Eye (tissue), 1 donor: ENCODE measurements around the gene LSM2.
A peak's percentile ranks its signal among the peaks of the same experiment; 100 is the strongest.

ENCODE experiments used
- DNase-seq: peaks from one replicate; pipeline ENCODE4 v3.0.0-alpha.2; 2015

Gene LSM2

DNA sequence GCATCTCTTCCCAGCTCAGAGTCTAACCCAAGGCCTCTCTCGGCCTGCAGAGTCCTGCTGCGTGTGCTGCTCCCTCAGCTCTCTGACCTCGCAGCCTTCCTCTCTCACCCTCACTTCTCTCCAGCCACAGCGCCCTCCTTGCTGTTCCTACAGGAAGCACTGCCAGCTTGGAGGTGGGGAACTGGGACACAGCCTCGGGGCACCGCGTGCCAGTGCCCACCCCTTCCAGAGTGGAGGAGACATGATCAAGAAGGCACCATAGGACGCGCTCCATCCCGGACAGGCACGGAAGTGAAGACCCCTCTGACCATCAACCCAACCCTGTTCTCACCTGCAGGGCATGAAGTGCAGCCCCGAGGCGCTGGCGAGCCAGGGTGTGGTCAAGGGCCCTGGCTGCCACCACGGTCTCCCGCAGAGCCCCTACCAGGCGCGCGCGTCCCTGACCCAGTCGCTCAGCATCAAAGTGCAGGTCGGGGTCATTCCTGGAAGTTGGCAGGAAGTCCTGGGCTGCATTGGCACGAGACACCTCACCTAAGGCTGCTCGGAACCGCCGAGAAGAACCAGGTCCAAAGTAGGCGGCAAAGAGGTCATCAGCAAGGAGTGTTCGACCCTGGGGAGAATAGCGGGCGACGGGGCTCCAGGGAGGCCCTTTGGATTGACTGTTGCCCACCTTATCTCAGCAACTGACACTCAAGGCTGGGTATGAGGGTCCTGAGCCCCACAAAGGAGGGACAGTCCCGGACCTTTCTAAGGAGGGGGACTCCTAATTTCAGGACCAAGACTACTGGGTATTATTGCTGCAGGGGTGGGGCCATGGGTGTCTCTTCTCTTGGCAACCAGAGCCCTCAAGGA lies 30.9 kb downstream of the LSM2 start:
- no peak for DNase-seq

DNA sequence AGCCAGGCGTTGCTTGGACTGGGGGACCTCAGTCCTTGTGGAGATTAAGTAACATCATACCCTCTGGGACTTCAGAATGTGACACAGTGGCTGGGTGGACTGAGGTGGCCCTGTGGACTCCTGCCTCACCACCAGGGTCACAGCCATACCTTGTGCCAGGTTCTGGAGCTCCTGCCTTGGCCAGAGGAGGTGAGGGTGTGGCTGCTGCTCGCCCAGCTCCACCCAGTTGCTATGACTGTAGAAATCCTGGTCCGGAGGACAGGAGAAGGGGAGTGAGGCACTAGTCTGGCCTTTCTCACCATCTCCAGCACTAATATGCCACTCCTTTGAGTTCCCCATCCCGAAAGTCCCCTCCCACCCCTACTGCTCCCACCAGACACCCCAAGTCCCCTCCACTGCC lies 31.6 kb downstream of the LSM2 start:
- no peak for DNase-seq

DNA sequence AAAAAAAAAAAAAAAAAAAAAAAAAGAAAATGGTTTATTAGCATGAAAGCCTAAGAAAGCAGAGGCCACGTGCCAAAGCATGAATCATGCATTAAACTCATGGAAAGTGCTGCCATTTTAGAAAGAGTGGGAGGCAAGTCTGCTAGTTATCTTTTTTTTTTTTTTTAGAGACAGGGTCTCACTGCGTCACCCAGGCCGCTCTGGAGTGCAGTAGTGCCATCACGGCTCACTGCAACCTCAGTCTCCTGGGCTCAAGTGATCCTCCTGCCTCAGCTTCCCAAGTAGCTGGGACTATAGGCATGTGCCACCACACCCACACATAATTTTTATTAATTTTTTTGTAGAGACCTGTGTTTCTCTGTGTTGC lies 34.8 kb downstream of the LSM2 start:
- no peak for DNase-seq

DNA sequence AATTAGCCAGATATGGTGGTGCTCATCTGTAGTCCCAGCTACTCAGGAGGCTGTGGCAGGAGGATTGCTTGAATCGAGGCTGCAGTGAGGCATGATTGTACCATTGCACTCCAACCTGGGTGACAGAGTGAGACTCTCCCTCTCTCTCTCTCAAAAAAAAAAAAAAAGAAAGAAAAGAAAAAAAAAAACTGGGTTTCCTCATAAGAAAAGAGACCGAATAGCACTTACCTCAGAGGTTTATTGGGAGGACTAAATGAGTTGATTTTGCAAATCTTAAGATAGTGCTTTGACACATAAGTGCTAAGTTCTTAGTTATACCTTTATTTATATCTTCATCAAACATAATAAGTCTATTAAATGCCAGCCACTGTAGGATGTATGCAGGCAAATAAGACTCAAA lies 35.9 kb downstream of the LSM2 start:
- DNase-seq, result no peak

DNA sequence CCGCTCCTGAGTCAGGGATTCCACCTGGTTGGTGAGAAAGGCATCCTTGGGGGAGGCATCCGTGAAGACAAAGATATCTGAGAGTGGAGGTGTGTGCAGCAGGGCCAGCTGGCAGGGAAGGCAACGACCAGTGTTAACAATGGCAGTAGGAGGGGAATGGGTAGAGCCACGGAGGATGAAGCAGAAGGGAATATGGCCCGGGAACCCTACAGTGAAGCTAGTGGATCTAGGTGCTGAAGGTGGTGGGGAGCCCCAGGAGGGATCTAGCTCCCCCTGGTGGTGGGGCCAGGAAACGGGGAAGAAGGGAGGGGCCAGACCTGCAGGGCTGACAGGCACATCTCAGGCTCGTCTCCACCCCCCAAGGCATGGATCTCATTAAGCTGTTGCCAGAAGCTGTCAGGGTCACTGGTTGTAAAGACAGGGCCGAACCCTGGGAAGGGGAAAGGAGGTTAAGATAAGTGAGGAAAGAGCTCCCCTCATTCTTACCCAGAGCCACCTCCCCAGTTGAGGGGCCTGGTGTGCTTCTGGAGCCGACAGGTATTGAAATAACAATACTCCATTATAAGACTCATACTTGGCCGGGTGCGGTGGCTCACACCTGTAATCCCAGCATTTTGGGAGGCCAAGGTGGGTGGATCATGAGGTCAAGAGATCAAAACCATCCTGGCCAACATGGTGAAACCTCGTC lies 36.9 kb downstream of the LSM2 start:
- DNase-seq, result peak; percentile 37

DNA sequence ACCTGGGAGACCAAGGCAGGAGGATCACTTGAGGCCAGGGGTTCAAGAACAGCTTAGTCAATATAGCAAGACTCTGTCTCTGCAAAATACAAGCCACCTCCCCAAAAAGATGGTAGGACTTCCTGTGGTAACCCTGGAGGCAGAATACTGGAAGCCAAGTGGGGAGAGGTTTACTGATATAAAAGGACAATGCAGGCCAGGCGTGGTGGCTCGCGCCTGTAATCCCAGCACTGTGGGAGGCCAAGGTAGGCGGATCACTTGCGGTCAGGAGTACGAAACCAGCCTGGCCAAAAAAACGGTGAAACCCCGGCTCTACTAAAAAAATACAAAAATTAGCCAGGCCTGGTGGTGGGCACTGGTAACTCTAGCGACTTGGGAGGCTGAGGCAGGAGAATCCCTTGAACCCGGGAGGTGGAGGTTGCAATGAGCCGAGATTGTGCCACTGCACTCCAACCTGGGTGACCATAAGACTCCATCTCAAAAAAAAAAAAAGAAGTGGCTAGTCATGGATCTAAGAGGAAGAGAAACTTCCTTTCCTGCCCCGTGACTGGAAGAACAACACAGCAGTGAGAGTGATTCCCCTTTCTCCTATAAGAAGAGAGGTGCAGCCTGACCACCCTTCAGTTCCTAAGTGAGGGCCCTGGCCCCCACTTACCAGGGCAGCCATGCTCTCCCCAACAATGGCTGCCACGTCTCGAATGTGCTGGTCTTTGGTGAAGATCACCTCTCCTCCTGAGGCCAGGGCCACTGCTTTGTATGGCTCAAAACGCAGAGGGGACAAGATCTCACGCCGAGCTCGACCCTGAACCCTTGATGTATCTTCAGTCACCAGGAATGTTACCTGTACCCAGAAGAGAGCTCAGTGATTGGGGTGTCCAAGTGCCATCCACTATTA lies 38.2 kb downstream of the LSM2 start:
- DNase-seq, result no peak

DNA sequence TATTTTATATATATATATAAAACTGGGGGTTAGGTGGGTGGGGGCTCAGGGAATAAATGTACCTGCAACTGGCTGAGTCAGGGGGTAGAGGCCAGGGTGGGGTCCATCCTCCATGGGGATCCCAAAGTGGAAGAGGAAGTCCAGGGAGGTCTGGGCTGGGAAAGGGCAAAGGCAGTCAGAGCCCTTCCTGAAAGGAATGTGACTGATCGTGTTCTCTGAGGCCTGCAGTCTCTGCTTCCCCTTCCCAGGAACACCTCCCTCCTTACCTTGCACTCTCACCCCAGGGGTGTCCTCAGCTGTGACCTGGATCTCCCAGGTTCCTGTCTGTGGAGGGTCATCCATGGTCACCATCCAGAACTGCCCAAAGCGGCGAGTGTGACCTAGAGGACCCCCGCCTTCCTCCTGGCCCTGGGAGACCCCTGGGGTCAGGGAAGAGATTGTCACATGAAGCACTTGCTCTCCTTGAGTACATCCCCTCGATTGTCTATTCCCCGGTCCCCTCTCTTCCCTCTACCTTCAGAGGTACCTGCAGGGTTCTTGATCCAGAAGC lies 39.6 kb downstream of the LSM2 start:
- no peak for DNase-seq

DNA sequence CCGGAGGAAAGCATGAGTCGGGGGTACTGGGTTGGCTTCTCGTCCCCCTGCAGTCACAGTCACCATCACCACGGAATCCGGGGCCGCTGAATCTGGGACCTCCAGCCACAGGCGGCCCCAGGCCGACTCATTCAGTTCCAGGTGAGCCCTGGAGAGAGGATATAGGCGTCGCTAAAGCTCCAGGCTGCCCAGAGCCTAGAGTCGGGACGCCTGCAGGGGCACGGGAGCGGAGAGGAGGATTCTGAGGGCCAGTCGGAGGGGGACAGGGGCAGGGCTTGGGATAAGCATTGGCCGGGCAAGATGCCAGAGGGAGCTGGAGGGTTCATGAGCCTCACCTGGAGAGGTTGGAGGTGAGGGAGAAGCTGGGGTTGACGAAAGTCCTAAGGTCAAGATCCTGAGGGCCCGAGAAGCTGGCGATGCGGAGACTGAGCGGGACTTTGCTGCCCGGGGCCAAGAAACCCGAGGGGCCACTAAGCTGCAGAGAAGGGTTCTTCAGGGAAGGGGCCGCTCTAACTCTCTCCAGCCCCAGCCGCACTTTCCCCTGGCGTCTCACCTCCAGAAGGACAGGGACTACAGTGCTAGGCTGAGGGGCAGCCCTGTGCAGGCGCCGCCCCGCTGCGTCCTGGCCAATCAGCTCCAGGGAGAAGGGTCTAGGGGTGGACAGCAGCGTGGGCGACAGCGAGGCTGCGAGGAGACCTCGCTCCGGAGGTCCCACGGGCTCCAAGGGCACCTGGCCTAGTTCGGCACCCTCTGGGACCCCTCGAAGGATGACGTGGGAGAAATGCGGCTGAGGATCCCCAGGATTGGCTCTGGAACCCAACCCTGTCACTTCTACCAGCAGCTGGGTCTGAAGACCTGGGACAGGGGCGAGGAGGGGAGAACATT lies 40.6 kb downstream of the LSM2 start:
- DNase-seq, result peak; percentile 65

DNA sequence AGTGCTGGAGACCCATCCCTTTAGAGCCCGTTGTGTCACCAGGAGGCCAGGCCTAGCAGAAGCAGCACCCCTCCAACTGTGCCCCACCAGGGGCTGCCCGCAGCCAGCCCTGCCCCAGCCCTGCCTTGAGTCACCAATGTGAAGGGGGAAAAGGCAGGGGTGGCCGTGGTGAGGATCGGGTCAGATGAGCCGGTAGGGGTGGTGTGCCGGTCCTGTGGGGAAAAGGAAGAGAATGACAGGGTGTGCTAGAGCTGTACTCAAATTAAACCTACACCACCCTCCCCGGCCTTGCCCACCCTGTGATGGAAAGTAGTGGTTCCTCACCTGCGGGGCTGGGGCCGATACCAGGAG lies 41.2 kb downstream of the LSM2 start:
- no peak for DNase-seq

DNA sequence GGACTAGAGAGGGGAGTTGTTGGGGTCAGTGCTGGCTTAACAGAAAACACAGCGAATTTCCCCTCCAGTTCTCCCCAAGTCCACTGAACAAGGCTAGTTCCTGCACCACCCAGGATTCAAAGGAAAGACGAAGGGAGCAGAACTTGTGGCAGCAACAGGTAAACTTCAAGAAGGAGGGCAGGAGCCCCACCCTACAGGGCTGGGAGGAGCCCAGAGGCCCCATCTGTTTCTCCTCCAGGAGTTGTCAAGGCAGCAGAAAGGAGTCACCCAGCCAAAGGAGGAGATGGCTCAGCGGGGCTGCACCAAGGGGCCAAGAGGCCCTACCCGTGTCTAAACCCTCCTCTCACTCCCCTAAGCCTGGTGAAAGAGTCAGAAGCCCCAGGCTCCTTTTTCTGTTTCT lies 42.6 kb downstream of the LSM2 start:
- peak; percentile 16 for DNase-seq

DNA sequence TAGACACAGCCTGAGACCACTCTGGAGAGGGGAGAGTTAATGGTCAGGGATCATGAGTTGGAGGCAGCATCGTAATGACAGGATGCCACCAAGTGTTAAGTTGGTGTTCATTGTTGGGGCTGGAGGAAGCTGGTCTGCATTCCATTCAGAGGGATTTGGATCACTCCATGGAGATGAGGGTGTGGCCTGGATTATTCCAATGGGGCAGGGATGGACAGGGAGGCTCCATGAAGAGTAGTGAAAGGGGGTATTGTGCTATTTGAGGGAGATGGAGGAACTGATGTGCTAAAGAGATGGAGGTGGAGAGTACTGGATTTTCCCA lies 43.2 kb downstream of the LSM2 start:
- DNase-seq, result peak; percentile 93

DNA sequence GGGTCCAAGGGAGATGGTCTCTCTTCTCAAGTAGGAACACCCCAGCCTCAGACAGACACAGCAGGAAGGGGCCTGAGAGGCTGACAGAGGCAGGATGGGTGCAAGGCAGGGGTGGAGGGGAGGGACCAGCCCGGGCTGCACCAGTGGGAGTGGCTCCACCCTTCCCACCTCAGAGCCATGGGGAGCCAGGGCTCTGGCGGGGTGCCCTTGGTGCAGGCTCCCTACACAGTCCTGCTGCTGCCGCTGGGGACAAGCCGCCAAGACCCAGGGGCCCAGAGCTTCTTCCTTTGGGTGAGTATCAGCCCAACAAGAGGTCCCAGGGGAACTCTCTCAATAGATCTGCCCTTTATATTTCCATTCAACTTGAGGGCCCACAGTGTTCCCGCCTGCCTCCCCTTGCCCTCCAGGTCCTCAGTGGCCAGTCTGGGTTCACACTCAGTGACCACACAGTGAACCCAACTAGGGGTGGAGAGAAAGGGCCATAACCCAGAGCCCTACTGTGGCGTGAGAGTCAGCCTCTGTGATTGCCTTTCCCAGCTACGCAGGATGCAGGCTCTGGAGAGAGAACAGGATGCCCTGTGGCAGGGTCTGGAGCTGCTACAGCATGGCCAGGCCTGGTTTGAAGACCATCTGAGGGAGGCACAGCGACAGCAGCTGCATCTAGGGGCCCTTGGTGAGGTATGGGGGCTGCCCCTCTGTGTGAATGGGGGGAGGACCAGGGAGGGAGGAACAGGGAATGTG lies 43.7 kb downstream of the LSM2 start:
- DNase-seq, result no peak

DNA sequence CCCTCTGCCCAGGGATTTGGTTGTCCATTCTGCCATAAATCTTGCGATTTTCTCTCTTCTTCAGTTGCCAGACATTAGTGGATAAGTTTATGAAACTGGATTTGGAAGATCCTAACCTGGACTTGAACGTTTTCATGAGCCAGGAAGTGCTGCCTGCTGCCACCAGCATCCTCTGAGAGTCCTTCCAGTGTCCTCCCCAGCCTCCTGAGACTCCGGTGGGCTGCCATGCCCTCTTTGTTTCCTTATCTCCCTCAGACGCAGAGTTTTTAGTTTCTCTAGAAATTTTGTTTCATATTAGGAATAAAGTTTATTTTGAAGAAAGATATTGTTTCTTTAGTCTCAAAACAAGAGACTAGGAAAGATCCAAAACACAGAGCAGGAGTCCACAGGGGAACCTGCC lies 44.4 kb downstream of the LSM2 start, which contains the start of gene SAPCD1:
Gene SAPCD1, plus strand, starts transcription at position 301 of the 400 bp plus-strand sequence. CDS start 399 bp downstream, outside the sequence.
- DNase-seq, result no peak

DNA sequence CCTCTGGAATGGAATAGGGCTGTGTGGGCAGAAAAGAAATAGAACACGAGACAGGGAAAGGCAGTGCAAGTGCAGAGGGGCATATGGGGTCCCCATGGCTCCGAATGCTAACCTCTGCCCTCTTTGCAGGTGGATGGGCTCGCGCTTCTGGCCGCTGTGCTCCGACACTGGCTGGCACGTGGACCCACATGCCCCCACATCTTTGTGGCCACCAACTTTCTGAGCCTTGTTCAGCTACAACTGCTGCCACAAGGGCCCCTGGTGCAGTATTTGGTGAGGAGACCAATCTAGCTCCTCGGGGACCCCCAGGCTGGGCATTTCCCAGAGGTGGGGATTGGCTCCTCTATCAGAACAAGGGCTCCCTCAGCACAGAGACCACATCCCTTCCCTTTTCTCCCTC lies 45.4 kb downstream of the LSM2 start:
- no peak for DNase-seq

DNA sequence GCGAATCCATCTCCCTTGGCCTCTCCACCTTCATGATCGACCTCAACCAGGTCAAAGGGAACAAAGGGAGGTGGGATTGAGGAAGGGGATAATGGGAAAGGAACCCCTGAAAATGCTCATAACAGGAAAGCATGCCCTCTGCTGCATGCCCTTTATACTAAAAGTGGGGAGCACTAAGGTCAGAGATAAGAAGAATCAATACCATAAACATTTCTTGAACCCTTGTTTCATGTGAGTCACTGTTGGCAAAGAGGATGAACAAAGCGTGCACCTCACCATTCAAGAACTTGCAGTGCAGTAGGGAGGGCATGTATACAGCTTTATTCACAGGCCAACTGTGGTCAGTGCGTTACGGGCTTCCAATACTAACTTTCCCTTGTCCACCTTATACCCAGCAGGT lies 46.0 kb downstream of the LSM2 start:
- no peak for DNase-seq

DNA sequence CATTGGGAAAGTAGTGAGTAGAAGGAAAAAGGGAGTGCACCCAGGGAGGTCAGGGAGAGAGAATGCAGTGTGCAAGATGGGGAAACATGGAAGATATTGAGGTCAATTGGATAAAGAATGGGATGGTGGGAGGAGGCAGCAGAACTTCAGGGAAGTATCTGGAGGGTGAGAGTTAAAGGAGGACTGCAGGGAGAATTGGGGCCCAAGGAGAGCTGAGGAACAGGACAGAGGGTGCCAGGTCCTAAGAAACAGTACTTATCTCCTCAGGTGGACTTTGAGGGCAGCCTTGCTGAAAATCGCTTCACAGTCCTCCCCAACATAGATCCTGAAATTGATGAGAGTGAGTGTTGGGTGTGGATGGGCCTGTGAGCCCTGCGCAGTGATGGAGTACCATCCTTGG lies 48.5 kb downstream of the LSM2 start:
- DNase-seq, result no peak

DNA sequence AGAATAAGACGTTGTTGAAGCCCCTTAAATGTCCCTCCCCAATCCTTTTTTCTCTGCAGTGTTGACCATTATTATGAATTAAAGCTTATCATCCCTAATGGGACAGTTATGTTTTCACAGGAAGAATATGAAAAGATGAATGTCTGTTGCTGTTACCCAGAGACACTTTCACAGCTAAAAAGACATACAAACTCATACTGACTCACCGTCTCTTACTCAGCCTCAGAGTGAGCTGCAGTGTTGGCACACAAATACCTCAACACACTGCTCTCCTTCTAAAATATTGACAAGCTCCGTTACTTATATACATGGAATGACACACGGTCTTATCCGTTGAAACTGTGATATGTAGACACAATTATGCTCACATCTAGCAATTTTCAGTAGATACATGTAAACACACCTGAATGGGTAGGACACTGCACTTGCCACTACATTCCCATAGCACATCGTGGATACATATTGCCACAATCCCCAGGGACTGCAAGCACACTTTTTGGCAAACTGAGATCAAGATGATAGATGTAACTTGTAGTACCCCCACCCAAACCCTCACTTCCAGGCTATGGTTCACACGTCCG lies 53.9 kb downstream of the LSM2 start:
- no peak for DNase-seq

DNA sequence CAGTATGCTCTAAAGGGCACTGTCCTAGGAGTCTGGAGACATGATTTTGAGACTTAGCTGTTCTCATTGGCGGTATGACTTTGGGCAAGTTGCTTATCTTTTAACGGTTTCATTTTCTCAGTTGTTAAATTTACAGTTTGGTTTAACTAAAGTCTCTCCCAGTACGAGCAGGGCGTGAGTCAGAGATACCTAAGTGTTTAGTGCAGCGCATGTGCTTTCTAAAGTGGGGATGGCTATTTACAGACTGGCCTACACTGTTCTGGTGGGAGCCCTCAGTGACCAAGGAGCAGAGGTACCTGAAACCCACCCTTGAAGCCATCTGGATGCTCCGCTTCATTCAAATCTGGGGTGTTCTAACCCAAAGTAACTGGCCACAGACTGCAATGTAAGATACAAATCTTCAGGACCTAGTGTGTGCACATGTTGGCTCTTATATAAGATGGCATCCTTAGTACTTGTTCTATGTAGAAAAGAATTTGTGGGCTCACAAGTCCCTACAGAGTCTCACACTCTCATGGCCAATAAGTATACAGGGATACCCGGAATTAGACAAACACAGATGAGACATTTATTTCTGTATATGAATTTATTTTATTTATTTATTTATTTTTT lies 56.2 kb downstream of the LSM2 start:
- no peak for DNase-seq

DNA sequence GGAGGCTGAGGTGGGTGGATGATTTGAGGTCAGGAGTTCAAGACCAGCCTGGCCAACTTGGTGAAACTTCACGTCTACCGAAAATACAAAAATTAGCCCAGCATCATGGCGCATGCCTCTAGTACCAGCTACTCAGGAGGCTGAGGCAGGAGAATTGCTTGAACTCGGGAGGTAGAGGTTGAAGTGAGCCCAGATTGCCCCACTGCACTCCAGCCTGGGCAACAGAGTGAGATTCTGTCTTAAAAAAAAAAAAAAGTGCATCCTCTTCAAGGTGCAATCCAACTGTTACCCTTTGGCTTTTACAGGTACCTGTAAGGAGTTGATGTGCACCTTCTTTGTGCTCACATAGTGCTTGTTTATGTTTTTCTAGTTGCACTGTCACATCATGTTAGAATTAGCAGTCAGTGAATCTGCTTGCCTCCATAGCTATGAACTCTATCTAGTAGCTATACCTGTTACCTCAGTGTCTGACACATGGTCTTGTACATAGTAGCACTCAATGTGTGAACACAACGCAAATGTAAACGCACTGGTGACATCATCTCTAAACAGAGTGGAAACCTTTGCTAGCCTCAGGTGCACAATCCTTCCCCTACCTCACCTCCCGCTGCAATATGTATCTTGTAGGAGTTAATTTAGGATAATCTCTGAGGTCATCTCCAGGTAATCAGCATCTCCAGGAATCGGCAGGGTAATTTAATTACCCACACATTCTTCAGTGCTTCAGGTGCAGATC lies 57.3 kb downstream of the LSM2 start:
- DNase-seq, result no peak
